Measurements from ENCODE around the gene SFRP4. TPM values are rescaled to one million over a fixed set of nuclear protein-coding genes. Genes with fewer than 3 reads are reported as not detected.

The SFRP4 gene
- polyA plus RNA-seq (2013) = 0.30 TPM

DNA sequence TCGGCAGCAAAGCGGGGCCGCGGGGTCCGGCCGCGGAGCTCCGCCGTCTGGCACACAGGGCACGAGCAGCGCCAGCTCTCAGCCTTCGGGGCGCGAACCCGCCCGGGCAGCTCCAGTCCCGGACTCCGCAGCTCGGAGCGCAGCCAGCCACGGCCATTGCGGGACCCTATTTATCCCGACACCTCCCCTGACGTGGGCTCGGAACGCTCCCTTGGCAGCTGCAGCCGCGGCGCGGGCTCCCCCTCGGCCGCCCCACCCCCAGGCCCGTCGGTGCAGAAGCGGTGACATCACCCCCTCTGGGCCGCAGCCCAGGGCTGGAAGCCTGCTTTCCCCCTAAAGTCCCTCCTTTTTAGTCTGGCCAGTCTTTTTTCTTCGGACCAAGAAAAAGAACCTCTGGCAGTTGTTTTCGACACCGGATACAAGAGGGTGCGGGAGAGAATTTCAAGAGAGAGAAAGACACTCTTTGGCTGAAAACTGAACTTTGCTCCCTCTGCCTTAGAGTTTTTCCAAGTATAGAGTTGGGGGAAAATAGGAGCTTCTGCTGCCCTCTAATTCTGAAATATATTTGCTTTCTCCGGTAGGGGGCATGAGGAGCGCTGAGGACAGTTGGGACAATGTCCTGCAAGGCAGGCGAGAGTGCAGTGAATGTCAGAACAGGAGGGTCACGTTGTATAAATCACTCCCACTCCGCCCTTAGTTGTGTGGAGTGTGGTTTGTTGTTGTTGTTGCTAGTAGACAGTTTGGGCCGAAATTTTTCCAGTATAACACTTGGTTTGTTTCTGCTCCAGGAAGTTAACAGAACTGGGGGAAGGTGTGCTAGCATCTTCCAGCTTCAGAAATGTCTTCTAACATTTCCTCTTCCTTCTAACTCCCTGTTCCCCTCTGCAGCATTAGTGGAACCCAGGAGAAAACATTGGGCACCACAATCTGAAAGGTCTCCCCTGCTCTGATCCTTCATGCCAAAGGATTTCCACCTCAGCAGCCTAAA, at the start of gene SFRP4:
TSS of gene SFRP4 (minus strand) at position 145 of the 988 bp plus-strand sequence. CDS start 280 bp downstream, outside the sequence.
- Histone ChIP-seq H3K27me3 (replicated peaks in 2 of 5; ENCODE audit: control insufficient read depth in 4 of 5, insufficient read depth in 5 of 5, low read length in 4 of 5) (peaks cover 0 to 12% (median 0%) of the 10 kb centered on the region in 5 experiments), H3K36me3 (ENCODE audit: control insufficient read depth in 4 of 4, insufficient read depth in 4 of 4, low read length in 3 of 4) (no peaks in the 10 kb centered on the region), H3K4me1 (ENCODE audit: control extremely low read depth in 1 of 4, control insufficient read depth in 4 of 4, insufficient read depth in 4 of 4, low read length in 3 of 4) (peaks cover 13 to 41% (median 36%) of the 10 kb centered on the region in 4 experiments), H3K9me3 (ENCODE audit: control extremely low read depth in 1 of 5, control insufficient read depth in 4 of 5, insufficient read depth in 2 of 5, low read depth in 1 of 5, low read length in 4 of 5) (no peaks in the 10 kb centered on the region), H3K27ac (ENCODE audit: insufficient read depth in 1 of 2, low read depth in 1 of 2, low read length in 2 of 2, poor library complexity in 1 of 2, severe bottlenecking in 2 of 2) (no peak within 1 kb of the TSS), H3K4me3 (ENCODE audit: control insufficient read depth in 1 of 7, extremely low read depth in 1 of 7, insufficient read depth in 4 of 7, low read depth in 2 of 7, low read length in 6 of 7) (peak within 1 kb of the TSS; percentile 38 to 83 (median 63))
- DNase-seq = peak; percentile 53 to 63 (median 55)
- 0% methylated on average over 37 of the region's 46 CpGs for WGBS (ENCODE audit: insufficient coverage)
- ChIA-PET POLR2A (no interaction called here), CTCF (interaction anchor here (0.9 to 6.9 kb wide), 26 partner anchors 10 to 460 kb away, joined by 3 to 59 read pairs (median 4); no protein-coding TSS in a partner anchor)

DNA sequence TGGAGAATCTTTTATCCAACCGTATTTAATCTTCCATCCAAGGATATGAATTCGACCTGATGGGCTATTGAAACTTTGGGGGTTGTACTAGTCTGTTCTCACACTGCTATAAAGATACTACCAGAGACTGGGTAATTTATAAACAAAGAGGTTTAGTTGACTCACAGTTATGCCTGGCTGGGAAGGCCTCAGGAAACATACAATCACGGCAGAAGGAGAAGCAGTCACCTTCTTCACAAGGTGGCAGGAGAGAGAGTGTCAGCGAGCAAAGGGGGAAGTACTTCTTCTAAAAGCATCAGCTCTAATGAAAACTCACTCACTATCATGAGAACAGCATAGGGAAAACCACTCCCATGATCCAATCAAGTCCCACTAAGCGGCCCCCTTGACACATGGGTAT, 47.6 kb upstream of the SFRP4 start:
- no peaks in the 10 kb centered on the region for H3K27me3 ChIP-seq (replicated peaks in 2 of 5; ENCODE audit: control insufficient read depth in 4 of 5, insufficient read depth in 5 of 5, low read length in 4 of 5)
- ChIA-PET CTCF (interaction anchor here (1.6 kb wide), 1 partner anchor 11 kb away, joined by 7 read pairs; no protein-coding TSS in a partner anchor), POLR2A (no interaction called here)
- no peaks in the 10 kb centered on the region for H3K9me3 ChIP-seq (ENCODE audit: control extremely low read depth in 1 of 5, control insufficient read depth in 4 of 5, insufficient read depth in 2 of 5, low read depth in 1 of 5, low read length in 4 of 5)
- H3K27ac ChIP-seq (ENCODE audit: insufficient read depth in 1 of 2, low read depth in 1 of 2, low read length in 2 of 2, poor library complexity in 1 of 2, severe bottlenecking in 2 of 2) = no peak overlapping the region
- H3K36me3 ChIP-seq (ENCODE audit: control insufficient read depth in 4 of 4, insufficient read depth in 4 of 4, low read length in 3 of 4) = no peaks in the 10 kb centered on the region
- DNase-seq = peak in 1 of 3 donors; percentile 18
- no peak overlapping the region for H3K4me3 ChIP-seq (ENCODE audit: control insufficient read depth in 1 of 7, extremely low read depth in 1 of 7, insufficient read depth in 4 of 7, low read depth in 2 of 7, low read length in 6 of 7)
- H3K4me1 ChIP-seq (ENCODE audit: control extremely low read depth in 1 of 4, control insufficient read depth in 4 of 4, insufficient read depth in 4 of 4, low read length in 3 of 4) = peaks cover 0 to 10% (median 5%) of the 10 kb centered on the region in 4 experiments
- WGBS (ENCODE audit: insufficient coverage) = 0% methylated on average over 1 of the region's 5 CpGs

DNA sequence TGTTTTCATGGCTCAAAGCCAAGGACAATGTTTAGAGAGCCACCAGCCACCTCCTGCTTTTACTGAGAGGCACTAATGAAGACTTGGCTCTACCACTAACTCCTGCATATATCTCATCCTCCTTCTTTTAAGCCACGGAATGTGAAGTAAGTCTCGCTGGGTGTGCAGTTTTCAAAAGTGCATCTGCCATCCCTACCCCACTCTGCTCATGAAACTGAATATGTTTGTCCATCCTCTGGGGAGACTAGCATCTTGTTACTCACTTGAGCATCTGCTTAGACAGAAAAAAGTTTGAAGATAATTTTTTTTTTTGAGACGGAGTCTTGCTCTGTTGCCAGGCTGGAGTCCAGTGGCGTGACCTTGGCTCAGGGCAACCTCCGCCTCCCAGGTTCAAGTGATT, 44.6 kb upstream of the SFRP4 start:
- no peaks in the 10 kb centered on the region for H3K36me3 ChIP-seq (ENCODE audit: control insufficient read depth in 4 of 4, insufficient read depth in 4 of 4, low read length in 3 of 4)
- ChIA-PET POLR2A (no interaction called here), CTCF (no interaction called here)
- H3K27me3 ChIP-seq (replicated peaks in 2 of 5; ENCODE audit: control insufficient read depth in 4 of 5, insufficient read depth in 5 of 5, low read length in 4 of 5) = no peaks in the 10 kb centered on the region
- 100% methylated on average over 3 of the region's 5 CpGs for WGBS (ENCODE audit: insufficient coverage)
- H3K4me1 ChIP-seq (ENCODE audit: control extremely low read depth in 1 of 4, control insufficient read depth in 4 of 4, insufficient read depth in 4 of 4, low read length in 3 of 4) = no peaks in the 10 kb centered on the region
- H3K27ac ChIP-seq (ENCODE audit: insufficient read depth in 1 of 2, low read depth in 1 of 2, low read length in 2 of 2, poor library complexity in 1 of 2, severe bottlenecking in 2 of 2) = no peak overlapping the region
- no peak for DNase-seq
- H3K9me3 ChIP-seq (ENCODE audit: control extremely low read depth in 1 of 5, control insufficient read depth in 4 of 5, insufficient read depth in 2 of 5, low read depth in 1 of 5, low read length in 4 of 5) = no peaks in the 10 kb centered on the region
- no peak overlapping the region for H3K4me3 ChIP-seq (ENCODE audit: control insufficient read depth in 1 of 7, extremely low read depth in 1 of 7, insufficient read depth in 4 of 7, low read depth in 2 of 7, low read length in 6 of 7)

DNA sequence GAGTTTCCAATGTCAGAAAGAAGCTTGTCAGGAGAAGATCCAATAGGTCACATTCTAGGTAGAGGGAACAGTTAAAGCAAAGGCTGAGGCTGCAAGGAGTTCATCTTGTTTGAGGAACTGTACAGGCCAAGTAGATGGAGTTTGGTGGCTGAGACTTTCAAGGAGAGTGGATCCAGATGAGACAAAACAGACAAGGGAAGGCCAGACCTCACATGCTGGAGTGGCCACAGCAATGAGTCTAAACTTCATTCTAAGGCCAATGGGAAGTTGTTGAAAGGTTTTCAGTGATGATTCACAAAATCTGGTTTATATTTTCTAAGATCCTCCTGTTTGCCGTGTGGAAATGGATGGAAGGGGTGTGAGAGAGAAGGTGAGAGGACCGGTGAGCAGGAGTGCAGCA, 43.9 kb upstream of the SFRP4 start:
- CTCF ChIA-PET = no interaction called here
- 100% methylated on average over 2 of the region's 2 CpGs for WGBS (ENCODE audit: insufficient coverage)

DNA sequence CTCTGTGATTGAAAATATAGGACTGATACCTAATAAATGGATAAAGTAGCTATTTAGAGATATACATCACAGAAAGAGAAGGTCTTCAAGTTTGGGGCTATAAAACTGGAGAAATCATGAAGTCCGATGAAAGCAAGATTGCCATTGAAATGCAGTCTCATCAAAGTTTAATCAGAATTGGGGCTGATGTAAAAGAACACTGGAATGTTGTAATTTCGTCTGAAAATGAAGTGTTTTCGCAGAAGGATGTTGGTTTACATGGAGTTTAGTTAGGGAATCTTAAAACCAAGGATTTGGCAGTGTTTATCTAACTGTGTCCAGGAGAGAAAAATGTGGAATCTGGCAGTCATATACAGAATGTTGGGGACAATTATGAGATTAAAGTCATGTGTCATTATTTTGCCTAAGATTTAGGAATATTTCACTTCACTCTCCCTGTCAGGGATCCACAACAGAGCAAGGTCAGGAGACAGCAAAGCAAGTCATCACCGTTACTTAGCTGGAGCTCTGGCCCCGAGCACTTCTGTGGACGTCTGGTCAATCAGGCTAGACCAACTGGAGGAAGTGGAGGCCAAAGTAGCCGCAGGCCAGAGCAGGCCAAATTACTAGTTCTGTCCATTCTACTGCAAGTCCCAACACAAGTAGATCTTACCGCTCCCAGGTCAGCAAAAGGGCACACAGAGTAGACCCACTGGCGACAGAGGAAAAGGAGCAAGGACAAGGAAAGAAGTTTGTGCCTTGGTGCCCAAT, 40.8 kb upstream of the SFRP4 start:
- 93% methylated on average over 9 of the region's 9 CpGs for WGBS (ENCODE audit: insufficient coverage)
- CTCF ChIA-PET = no interaction called here
- Histone ChIP-seq H3K4me3 (ENCODE audit: control insufficient read depth in 1 of 7, extremely low read depth in 1 of 7, insufficient read depth in 4 of 7, low read depth in 2 of 7, low read length in 6 of 7) (no peak overlapping the region), H3K4me1 (ENCODE audit: control extremely low read depth in 1 of 4, control insufficient read depth in 4 of 4, insufficient read depth in 4 of 4, low read length in 3 of 4) (peaks cover 0 to 7% (median 1%) of the 10 kb centered on the region in 4 experiments), H3K36me3 (ENCODE audit: control insufficient read depth in 4 of 4, insufficient read depth in 4 of 4, low read length in 3 of 4) (no peaks in the 10 kb centered on the region), H3K27me3 (replicated peaks in 2 of 5; ENCODE audit: control insufficient read depth in 4 of 5, insufficient read depth in 5 of 5, low read length in 4 of 5) (no peaks in the 10 kb centered on the region), H3K9me3 (ENCODE audit: control extremely low read depth in 1 of 5, control insufficient read depth in 4 of 5, insufficient read depth in 2 of 5, low read depth in 1 of 5, low read length in 4 of 5) (no peaks in the 10 kb centered on the region), H3K27ac (ENCODE audit: insufficient read depth in 1 of 2, low read depth in 1 of 2, low read length in 2 of 2, poor library complexity in 1 of 2, severe bottlenecking in 2 of 2) (no peak overlapping the region)
- POLR2A ChIA-PET = no interaction called here
- no peak for DNase-seq

More for the DNA sequence above, 43.9 kb upstream of the SFRP4 start:
- Histone ChIP-seq H3K27ac (ENCODE audit: insufficient read depth in 1 of 2, low read depth in 1 of 2, low read length in 2 of 2, poor library complexity in 1 of 2, severe bottlenecking in 2 of 2) (no peak overlapping the region), H3K4me1 (ENCODE audit: control extremely low read depth in 1 of 4, control insufficient read depth in 4 of 4, insufficient read depth in 4 of 4, low read length in 3 of 4) (no peaks in the 10 kb centered on the region), H3K27me3 (replicated peaks in 2 of 5; ENCODE audit: control insufficient read depth in 4 of 5, insufficient read depth in 5 of 5, low read length in 4 of 5) (no peaks in the 10 kb centered on the region), H3K4me3 (ENCODE audit: control insufficient read depth in 1 of 7, extremely low read depth in 1 of 7, insufficient read depth in 4 of 7, low read depth in 2 of 7, low read length in 6 of 7) (no peak overlapping the region), H3K9me3 (ENCODE audit: control extremely low read depth in 1 of 5, control insufficient read depth in 4 of 5, insufficient read depth in 2 of 5, low read depth in 1 of 5, low read length in 4 of 5) (no peaks in the 10 kb centered on the region), H3K36me3 (ENCODE audit: control insufficient read depth in 4 of 4, insufficient read depth in 4 of 4, low read length in 3 of 4) (no peaks in the 10 kb centered on the region)
- POLR2A ChIA-PET = no interaction called here
- no peak for DNase-seq

DNA sequence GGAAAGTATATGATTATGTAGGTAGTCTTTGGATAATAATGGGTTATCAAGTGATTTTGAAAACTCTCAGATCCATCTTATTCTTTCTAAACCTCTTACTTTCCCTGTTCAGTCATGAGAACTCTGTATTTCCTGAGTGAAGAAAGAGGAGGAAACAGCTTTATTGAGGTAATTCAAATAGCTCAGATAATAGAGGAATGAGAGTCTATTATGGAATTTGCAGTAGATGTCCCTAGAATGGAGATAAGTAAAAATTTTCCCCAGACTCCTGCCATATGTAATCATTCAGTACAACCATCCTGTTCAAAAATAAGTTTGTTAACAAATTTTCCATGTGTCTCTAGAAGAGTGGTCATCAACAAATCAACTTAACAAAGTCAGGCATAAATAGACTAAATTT, 40.2 kb upstream of the SFRP4 start:
- Histone ChIP-seq H3K4me1 (ENCODE audit: control extremely low read depth in 1 of 4, control insufficient read depth in 4 of 4, insufficient read depth in 4 of 4, low read length in 3 of 4) (peaks cover 0 to 13% (median 4%) of the 10 kb centered on the region in 4 experiments), H3K27me3 (replicated peaks in 2 of 5; ENCODE audit: control insufficient read depth in 4 of 5, insufficient read depth in 5 of 5, low read length in 4 of 5) (no peaks in the 10 kb centered on the region), H3K9me3 (ENCODE audit: control extremely low read depth in 1 of 5, control insufficient read depth in 4 of 5, insufficient read depth in 2 of 5, low read depth in 1 of 5, low read length in 4 of 5) (no peaks in the 10 kb centered on the region), H3K4me3 (ENCODE audit: control insufficient read depth in 1 of 7, extremely low read depth in 1 of 7, insufficient read depth in 4 of 7, low read depth in 2 of 7, low read length in 6 of 7) (no peak overlapping the region), H3K27ac (ENCODE audit: insufficient read depth in 1 of 2, low read depth in 1 of 2, low read length in 2 of 2, poor library complexity in 1 of 2, severe bottlenecking in 2 of 2) (no peak overlapping the region), H3K36me3 (ENCODE audit: control insufficient read depth in 4 of 4, insufficient read depth in 4 of 4, low read length in 3 of 4) (peaks cover 0 to 2% (median 0%) of the 10 kb centered on the region in 4 experiments)
- no peak for DNase-seq
- ChIA-PET POLR2A (no interaction called here), CTCF (interaction anchor here (1.4 kb wide), 1 partner anchor 37 kb away, joined by 3 read pairs; the partner anchor contains the start of gene EPDR1)
